K562 (cell line): ENCODE results near the gene PAFAH2. TPM values are rescaled to one million over a fixed set of nuclear protein-coding genes. Genes with fewer than 3 reads are reported as not detected.

ENCODE experiments used
- ATAC-seq: fragments of 200-7000 bp; cut with Tn5 transposase; 3 replicates; pipeline ENCODE4 v1.9.1; 2020; ENCODE audit warnings: moderate library complexity
- BruUV-seq: library from RNA; stranded (reverse); fragments of 400-500 nt; replicated peaks from 2 replicates; lab custom pipeline; 2021; lab: Mats Ljungman, UMichigan
- CTCF ChIA-PET: fragments of 300-600 bp; formaldehyde crosslinking; extraction: SDS; loops from one replicate; lab custom pipeline; 2021; ENCODE audit warnings: low intra/inter-chr PET ratio; lab: Yijun Ruan, JAX
- POLR2A ChIA-PET: fragments of 300-600, 350-650 bp; sonication (Branson Sonifier 250); formaldehyde crosslinking; extraction: SDS; loops from one replicate; lab custom pipeline; 2021; ENCODE audit warnings: antibody characterized with exemption, inconsistent platforms; lab: Yijun Ruan, JAX
- DNase-seq, 4 experiments: peaks; one replicate each; pipeline versions ENCODE4 v3.0.0 to v3.0.0-alpha.2; 2011 to 2018; ENCODE audit warnings: low spot score in 3 of 4, mixed read lengths in 3 of 4; ENCODE audit errors: extremely low read depth in 1 of 4
- FAIRE-seq: peaks from 2 replicates; lab custom pipeline; 2011; peaks lifted over from hg19 to GRCh38; lab: Jason Lieb, UNC
- H2AFZ ChIP-seq: 2 replicates; pipeline ENCODE4 v1.6.0; 2011; ENCODE audit warnings: low read depth, low read length, control low read depth, inconsistent platforms
- H3K27ac ChIP-seq: fragments of 200-600 bp; 3 replicates; pipeline ENCODE4 v1.8.0; 2011; ENCODE audit warnings: low read depth, mild to moderate bottlenecking, control low read depth, inconsistent platforms, low read length, moderate library complexity, mixed read lengths; ENCODE audit errors: extremely low read depth
- H3K27me3 ChIP-seq, 2 experiments: fragments of 300-600 bp in 1 of 2; 2 replicates in 1 of 2; 3 replicates in 1 of 2; pipeline versions ENCODE4 v1.6.0 to v1.8.0; 2011; ENCODE audit warnings: inconsistent platforms in 2 of 2, low read length in 2 of 2, mild to moderate bottlenecking in 1 of 2, mixed read lengths in 1 of 2, moderate library complexity in 1 of 2; ENCODE audit not compliant: control insufficient read depth in 2 of 2, insufficient read depth in 2 of 2
- H3K36me3 ChIP-seq: fragments of 300-600 bp; 3 replicates; pipeline ENCODE4 v1.8.0; 2011; ENCODE audit warnings: mild to moderate bottlenecking, low read length, inconsistent platforms; ENCODE audit not compliant: control insufficient read depth, insufficient read depth
- H3K4me1 ChIP-seq, 2 experiments: fragments of 200-600 bp in 1 of 2; replicated peaks in 1 of 2; 2 replicates in 1 of 2; 3 replicates in 1 of 2; pipeline versions ENCODE4 v1.5.1 to v1.8.0; 2011; ENCODE audit warnings: inconsistent platforms in 2 of 2, low read length in 2 of 2, mild to moderate bottlenecking in 1 of 2, mixed read lengths in 1 of 2, moderate library complexity in 1 of 2; ENCODE audit not compliant: control insufficient read depth in 2 of 2, insufficient read depth in 2 of 2
- H3K4me2 ChIP-seq: 2 replicates; pipeline ENCODE4 v1.6.1; 2011; ENCODE audit warnings: low read length, control low read depth, inconsistent platforms, mixed read lengths; ENCODE audit not compliant: insufficient read depth
- H3K4me3 ChIP-seq: fragments of 200-600 bp; sonication (generic), shearing (Covaris generic); 2 replicates; pipeline ENCODE4 v1.5.1; 2016; ENCODE audit warnings: control low read depth, inconsistent platforms
- H3K79me2 ChIP-seq: fragments of 200-600 bp; 3 replicates; pipeline ENCODE4 v1.8.0; 2011; ENCODE audit warnings: low read length, inconsistent platforms; ENCODE audit not compliant: control insufficient read depth, insufficient read depth
- H3K9ac ChIP-seq, 2 experiments: 2 replicates each; pipeline versions ENCODE4 v1.6.0 to v1.6.1; 2011; ENCODE audit warnings: low read depth in 2 of 2, low read length in 2 of 2, control low read depth in 1 of 2, inconsistent platforms in 1 of 2, mild to moderate bottlenecking in 1 of 2, mixed read lengths in 1 of 2; ENCODE audit not compliant: insufficient read depth in 1 of 2
- H3K9me1 ChIP-seq: one replicate; pipeline ENCODE4 v1.6.0; 2011; ENCODE audit warnings: inconsistent platforms, mild to moderate bottlenecking, low read length, moderate library complexity; ENCODE audit not compliant: control insufficient read depth, insufficient read depth
- H3K9me3 ChIP-seq: replicated peaks from 2 replicates; pipeline ENCODE4 v1.5.1; 2011; ENCODE audit warnings: low read depth, low read length, inconsistent platforms; ENCODE audit not compliant: control insufficient read depth, insufficient read depth
- H4K20me1 ChIP-seq: replicated peaks from 2 replicates; pipeline ENCODE4 v1.6.1; 2011; ENCODE audit warnings: low read length, inconsistent platforms, mixed read lengths; ENCODE audit not compliant: control insufficient read depth, insufficient read depth
- CCAR2 ChIP-seq: fragments of 200-400 bp; formaldehyde crosslinking; IDR thresholded peaks from 2 replicates; pipeline ENCODE4 v1.6.1; 2017; ENCODE audit warnings: mild to moderate bottlenecking, low read depth, low read length
- FOXP1 ChIP-seq: sonication (generic); formaldehyde crosslinking; IDR thresholded peaks from 2 replicates; pipeline ENCODE4 v1.8.0; 2022; ENCODE audit warnings: mild to moderate bottlenecking, missing genetic modification reagents
- FUS ChIP-seq: fragments of 200-400 bp; formaldehyde crosslinking; optimal IDR thresholded peaks from 2 replicates; pipeline ENCODE3; 2017; ENCODE audit warnings: low read depth, low read length
- HNRNPK ChIP-seq: fragments of 200-400 bp; formaldehyde crosslinking; IDR thresholded peaks from one replicate; pipeline ENCODE4 v1.6.1; 2018; ENCODE audit warnings: mild to moderate bottlenecking, low read depth, low read length; ENCODE audit not compliant: poor library complexity, severe bottlenecking
- MAFF ChIP-seq: IDR thresholded peaks from 2 replicates; pipeline ENCODE4 v1.6.1; 2012; ENCODE audit warnings: low read length, improper control_type of control experiment
- MNT ChIP-seq, 2 experiments: fragments of 450-650 bp; conservative IDR thresholded peaks; 2 replicates each; pipeline ENCODE4 v1.6.1; 2017; ENCODE audit warnings: mild to moderate bottlenecking in 2 of 2, moderate library complexity in 2 of 2
- TAF7 ChIP-seq: fragments of 450-650 bp; IDR thresholded peaks from 2 replicates; pipeline ENCODE4 v1.6.1; 2016; ENCODE audit warnings: missing genetic modification characterization, missing compliant biosample characterization
- TAF9B ChIP-seq: fragments of 450-650 bp; IDR thresholded peaks from 2 replicates; pipeline ENCODE4 v1.6.1; 2018; ENCODE audit warnings: mild to moderate bottlenecking; ENCODE audit not compliant: partially characterized antibody
- XRCC3 ChIP-seq: fragments of 450-650 bp; IDR thresholded peaks from 2 replicates; pipeline ENCODE4 v1.6.1; 2017; ENCODE audit warnings: mild to moderate bottlenecking, moderate library complexity
- ZFPM2 ChIP-seq: fragments of 250-450 bp; sonication (Bioruptor Pico); IDR thresholded peaks from 2 replicates; pipeline ENCODE4 v1.5.1; 2022; ENCODE audit warnings: mild to moderate bottlenecking
- ZNF830 ChIP-seq: fragments of 250-450 bp; sonication (Bioruptor Pico); IDR thresholded peaks from 2 replicates; pipeline ENCODE4 v1.5.0; 2021; ENCODE audit warnings: mild to moderate bottlenecking
- WGBS: fragments of 100-300 bp; shearing (Covaris generic); methylation state at CpG from one replicate; pipeline ENCODE4 v1.1.6; 2016; ENCODE audit warnings: low coverage, mixed read lengths; ENCODE audit not compliant: insufficient coverage; ENCODE audit errors: missing lambda C conversion rate; 5-methylcytosine and 5-hydroxymethylcytosine counted together
- in situ Hi-C: fragments of 300-500 bp; cut with MboI; formaldehyde crosslinking; loops from 4 replicates; pipeline ENCODE4 v1.15.0; 2018; ENCODE audit warnings: inconsistent platforms, mixed read lengths
- intact Hi-C: fragments of 100-400 bp; cut with micrococcal nuclease; formaldehyde crosslinking; loops from 2 replicates; pipeline ENCODE4 v1.14.2; 2022
- polyA plus RNA-seq, 8 experiments: library from polyadenylated mRNA; depleted of rRNA in 4 of 8; stranded (reverse) in 5 of 8; unstranded in 3 of 8; fragments of >200 nt; fragmentation: Nextera tagmentation in 2 of 8; fragmentation: Illumina TruSeq in 1 of 8; extraction: Ambion mirVana in 2 of 8; extraction: Trizol in 1 of 8; gene quantifications; 2 replicates each; pipeline versions ENCODE4 v1.2.1 to v1.2.3, GENCODE V29; 2011 to 2014; ENCODE audit warnings: inconsistent platforms in 1 of 8, missing spikeins in 1 of 8
- total RNA-seq, 7 experiments: library from RNA; depleted of rRNA in 6 of 7; stranded (reverse); fragments of >200 nt in 6 of 7; fragmentation: Illumina TruSeq in 2 of 7; extraction: Trizol in 2 of 7; gene quantifications; 2 replicates each; pipeline versions ENCODE4 v1.2.1 to v1.2.3, GENCODE V29; 2011 to 2021; ENCODE audit warnings: low replicate concordance in 1 of 7
- TF ChIP-seq, protein P1 (sequence below): IDR thresholded peaks from 3 replicates; pipeline ENCODE4 v1.6.1; 2011; ENCODE audit warnings: borderline replicate concordance, mild to moderate bottlenecking, moderate library complexity; ENCODE audit not compliant: insufficient read length; ENCODE audit errors: extremely low read depth

The PAFAH2 gene
- total and polyA plus RNA-seq, 9 of the 15 experiments (the other 6 are each of a cell fraction or from before 2014, with no cell fraction given): 4.2 to 10.9 (median 6.8) TPM

- TF ChIP-seq, protein P1, sequence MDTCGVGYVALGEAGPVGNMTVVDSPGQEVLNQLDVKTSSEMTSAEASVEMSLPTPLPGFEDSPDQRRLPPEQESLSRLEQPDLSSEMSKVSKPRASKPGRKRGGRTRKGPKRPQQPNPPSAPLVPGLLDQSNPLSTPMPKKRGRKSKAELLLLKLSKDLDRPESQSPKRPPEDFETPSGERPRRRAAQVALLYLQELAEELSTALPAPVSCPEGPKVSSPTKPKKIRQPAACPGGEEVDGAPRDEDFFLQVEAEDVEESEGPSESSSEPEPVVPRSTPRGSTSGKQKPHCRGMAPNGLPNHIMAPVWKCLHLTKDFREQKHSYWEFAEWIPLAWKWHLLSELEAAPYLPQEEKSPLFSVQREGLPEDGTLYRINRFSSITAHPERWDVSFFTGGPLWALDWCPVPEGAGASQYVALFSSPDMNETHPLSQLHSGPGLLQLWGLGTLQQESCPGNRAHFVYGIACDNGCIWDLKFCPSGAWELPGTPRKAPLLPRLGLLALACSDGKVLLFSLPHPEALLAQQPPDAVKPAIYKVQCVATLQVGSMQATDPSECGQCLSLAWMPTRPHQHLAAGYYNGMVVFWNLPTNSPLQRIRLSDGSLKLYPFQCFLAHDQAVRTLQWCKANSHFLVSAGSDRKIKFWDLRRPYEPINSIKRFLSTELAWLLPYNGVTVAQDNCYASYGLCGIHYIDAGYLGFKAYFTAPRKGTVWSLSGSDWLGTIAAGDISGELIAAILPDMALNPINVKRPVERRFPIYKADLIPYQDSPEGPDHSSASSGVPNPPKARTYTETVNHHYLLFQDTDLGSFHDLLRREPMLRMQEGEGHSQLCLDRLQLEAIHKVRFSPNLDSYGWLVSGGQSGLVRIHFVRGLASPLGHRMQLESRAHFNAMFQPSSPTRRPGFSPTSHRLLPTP: no peak
- TF ChIP-seq XRCC3 (no peak), TAF7 (no peak), HNRNPK (no peak), FOXP1 (CRISPR knock-in tag) (no peak), TAF9B (no peak), ZNF830 (CRISPR knock-in tag) (no peak)
Measured at GRCh38 chr1:26025060-26025459, 27.2 kb upstream of the PAFAH2 start (continued).

DNA sequence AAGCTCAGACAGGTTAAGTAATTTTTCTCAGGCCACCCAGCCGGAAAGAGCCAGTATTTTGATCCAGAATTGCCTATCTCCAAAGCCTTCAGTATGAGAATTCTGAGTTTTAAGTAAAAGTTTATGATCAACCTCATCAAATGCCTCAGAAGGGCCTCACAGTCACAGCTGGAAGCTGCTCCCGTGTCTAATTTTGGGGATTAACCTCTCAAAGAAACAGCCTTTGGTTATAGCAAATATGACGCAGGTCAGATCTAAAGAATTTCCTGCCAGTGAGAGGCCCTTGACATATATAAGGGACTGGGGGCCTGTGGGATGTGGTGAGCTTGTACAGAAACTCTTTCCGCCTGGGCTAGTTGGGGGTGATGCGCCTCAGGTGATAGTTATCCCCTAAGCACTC lies 26.0 kb upstream of the PAFAH2 start:
- POLR2A ChIA-PET: interaction anchor here (0.6 to 1.3 kb wide), 3 partner anchors 127 to 168 kb away, joined by 3 read pairs; no protein-coding TSS in a partner anchor
- Histone ChIP-seq H3K4me1 (peaks cover 11 to 34% of the 10 kb centered on the region in 2 experiments; a peak in 3 of 5 replicates), H3K9ac (no peak overlapping the region; a peak in 1 of 4 replicates), H3K36me3 (no peaks in the 10 kb centered on the region), H3K27ac (no peak overlapping the region), H3K9me1 (no peaks in the 10 kb centered on the region), H3K27me3 (no peaks in the 10 kb centered on the region), H3K4me3 (no peak overlapping the region), H3K9me3 (no peaks in the 10 kb centered on the region), H3K79me2 (no peaks in the 10 kb centered on the region), H3K4me2 (no peak overlapping the region), H4K20me1 (no peaks in the 10 kb centered on the region), H2AFZ (no peak overlapping the region)
- no peak for TF ChIP-seq ZFPM2 (CRISPR knock-in tag)
- no peak for TF ChIP-seq MAFF
- TF ChIP-seq CCAR2: no peak
- no peak for TF ChIP-seq FUS
- TF ChIP-seq MNT (conservative IDR thresholded peaks at IDR 0.05): no peak
- intact Hi-C loops (no loop called here), in situ Hi-C loops (no loop called here)
- CTCF ChIA-PET: no interaction called here
- no peak for ATAC-seq
- DNase-seq: no peak
- WGBS: 78% methylated on average over 5 of the region's 5 CpGs
- no peak for FAIRE-seq
- no TSS peak for BruUV-seq
